OCI-LY3 (cell line): ENCODE data around the gene SULF2.

Experiments used
- H2AFZ ChIP-seq: fragments of 200-600, 300-600 bp; shearing (Covaris generic); 2 replicates; pipeline ENCODE4 v1.6.0; 2014; ENCODE audit warnings: antibody characterized with exemption, low read depth, low read length
- H3K27ac ChIP-seq: fragments of 200-600, 300-600 bp; sonication (generic); 2 replicates; pipeline ENCODE4 v1.5.1; 2014; ENCODE audit warnings: mild to moderate bottlenecking, low read length, moderate library complexity, mixed read lengths
- H3K27me3 ChIP-seq: fragments of 200-600, 300-600 bp; sonication (generic); 2 replicates; pipeline ENCODE4 v1.6.1; 2014; ENCODE audit warnings: low read depth, low read length, mixed read lengths
- H3K36me3 ChIP-seq: fragments of 200-600, 300-600 bp; sonication (generic); replicated peaks from 2 replicates; pipeline ENCODE3; 2014; ENCODE audit warnings: low read depth, low read length, mixed read lengths
- H3K4me1 ChIP-seq: fragments of 300-600, 200-600 bp; sonication (generic); 2 replicates; pipeline ENCODE4 v1.6.1; 2014; ENCODE audit warnings: low read length, mixed read lengths
- H3K4me2 ChIP-seq: fragments of 200-600, 300-600 bp; sonication (generic); 2 replicates; pipeline ENCODE4 v1.6.1; 2014; ENCODE audit warnings: low read length, mixed read lengths
- H3K4me3 ChIP-seq: fragments of 300-600, 200-600 bp; sonication (generic); 2 replicates; pipeline ENCODE4 v1.5.1; 2014; ENCODE audit warnings: antibody characterized with exemption, mild to moderate bottlenecking, low read length, moderate library complexity
- H3K79me2 ChIP-seq: fragments of 300-600, 200-600 bp; shearing (Covaris generic); 2 replicates; pipeline ENCODE4 v1.6.1; 2014; ENCODE audit warnings: mild to moderate bottlenecking, low read length, mixed read lengths
- H3K9ac ChIP-seq: fragments of 300-600, 200-600 bp; shearing (Covaris generic); 2 replicates; pipeline ENCODE4 v1.6.0; 2014; ENCODE audit warnings: mild to moderate bottlenecking, low read length, moderate library complexity
- H3K9me3 ChIP-seq: fragments of 200-600, 300-600 bp; shearing (Covaris generic); 2 replicates; pipeline ENCODE4 v1.6.1; 2014; ENCODE audit warnings: low read length, mixed read lengths; ENCODE audit not compliant: insufficient read depth
- H4K20me1 ChIP-seq: fragments of 200-600, 300-600 bp; sonication (generic); 2 replicates; pipeline ENCODE4 v1.6.1; 2016; ENCODE audit warnings: low read length, mixed read lengths; ENCODE audit not compliant: insufficient read depth
- CTCF ChIP-seq: fragments of 200-600, 300-600 bp; sonication (generic); IDR thresholded peaks from 2 replicates; pipeline ENCODE4 v1.5.1; 2014; ENCODE audit warnings: antibody characterized with exemption, low read length, low read depth
- EZH2phosphoT487 ChIP-seq: fragments of 200-600 bp; shearing (Covaris generic); IDR thresholded peaks from 2 replicates; pipeline ENCODE4 v1.6.1; 2018; ENCODE audit warnings: antibody characterized with exemption, mixed run types, low read depth

Gene SULF2

GRCh38 chr20:47792021-47792618 is 6.8 kb upstream of the SULF2 start:
- H3K4me2 ChIP-seq = no peak overlapping the region
- H2AFZ ChIP-seq = no peak overlapping the region
- H3K4me3 ChIP-seq = no peak overlapping the region
- no peaks in the 10 kb centered on the region for H3K4me1 ChIP-seq
- TF ChIP-seq CTCF (no peak), EZH2phosphoT487 (no peak)
- H3K79me2 ChIP-seq = no peaks in the 10 kb centered on the region
- H4K20me1 ChIP-seq = no peaks in the 10 kb centered on the region
- H3K27ac ChIP-seq = no peak overlapping the region
- no peaks in the 10 kb centered on the region for H3K36me3 ChIP-seq
- H3K27me3 ChIP-seq = peaks cover 17% of the 10 kb centered on the region; the same call in 1 of the 2 replicates
- no peaks in the 10 kb centered on the region for H3K9me3 ChIP-seq
- H3K9ac ChIP-seq = no peak overlapping the region

- Histone ChIP-seq H3K27ac (no peak overlapping the region), H3K27me3 (peaks cover 17% of the 10 kb centered on the region; the same call in 1 of the 2 replicates), H3K4me3 (no peak overlapping the region), H2AFZ (no peak overlapping the region), H3K36me3 (no peaks in the 10 kb centered on the region), H3K79me2 (no peaks in the 10 kb centered on the region), H3K4me1 (no peaks in the 10 kb centered on the region), H3K9me3 (no peaks in the 10 kb centered on the region), H4K20me1 (no peaks in the 10 kb centered on the region), H3K9ac (no peak overlapping the region), H3K4me2 (no peak overlapping the region)
- TF ChIP-seq EZH2phosphoT487 (no peak), CTCF (no peak)
These were observed 5.9 kb upstream of the SULF2 start for GRCh38 chr20:47791084-47791599.

GRCh38 chr20:47790580-47790965 is 5.3 kb upstream of the SULF2 start:
- Histone ChIP-seq H3K36me3 (no peaks in the 10 kb centered on the region), H3K27ac (no peak overlapping the region), H3K4me3 (no peak overlapping the region), H3K4me2 (no peak overlapping the region), H3K9me3 (no peaks in the 10 kb centered on the region), H3K79me2 (no peaks in the 10 kb centered on the region), H3K4me1 (no peaks in the 10 kb centered on the region), H3K9ac (no peak overlapping the region), H3K27me3 (peaks cover 17% of the 10 kb centered on the region; the same call in 1 of the 2 replicates), H2AFZ (no peak overlapping the region), H4K20me1 (no peaks in the 10 kb centered on the region)
- TF ChIP-seq CTCF (no peak), EZH2phosphoT487 (no peak)

- no peaks in the 10 kb centered on the region for H4K20me1 ChIP-seq
- no peak overlapping the region for H3K4me2 ChIP-seq
- H3K9me3 ChIP-seq = no peaks in the 10 kb centered on the region
- peaks cover 17% of the 10 kb centered on the region; the same call in 1 of the 2 replicates for H3K27me3 ChIP-seq
- H3K79me2 ChIP-seq = no peaks in the 10 kb centered on the region
- no peak overlapping the region for H3K4me3 ChIP-seq
- TF ChIP-seq CTCF = no peak
- no peak for TF ChIP-seq EZH2phosphoT487
- no peak overlapping the region for H2AFZ ChIP-seq
- no peaks in the 10 kb centered on the region for H3K4me1 ChIP-seq
- no peak overlapping the region for H3K27ac ChIP-seq
- no peaks in the 10 kb centered on the region for H3K36me3 ChIP-seq
- H3K9ac ChIP-seq = no peak overlapping the region
These were observed 4.7 kb upstream of the SULF2 start for GRCh38 chr20:47789764-47790579.
